ENCODE data around the gene SEC61A1. TPM values are rescaled to one million over a fixed set of nuclear protein-coding genes. Genes with fewer than 3 reads are reported as not detected.

Gene SEC61A1
- total and polyA plus RNA-seq, 4 donors, result 80.4 to 295 (median 147) TPM

DNA sequence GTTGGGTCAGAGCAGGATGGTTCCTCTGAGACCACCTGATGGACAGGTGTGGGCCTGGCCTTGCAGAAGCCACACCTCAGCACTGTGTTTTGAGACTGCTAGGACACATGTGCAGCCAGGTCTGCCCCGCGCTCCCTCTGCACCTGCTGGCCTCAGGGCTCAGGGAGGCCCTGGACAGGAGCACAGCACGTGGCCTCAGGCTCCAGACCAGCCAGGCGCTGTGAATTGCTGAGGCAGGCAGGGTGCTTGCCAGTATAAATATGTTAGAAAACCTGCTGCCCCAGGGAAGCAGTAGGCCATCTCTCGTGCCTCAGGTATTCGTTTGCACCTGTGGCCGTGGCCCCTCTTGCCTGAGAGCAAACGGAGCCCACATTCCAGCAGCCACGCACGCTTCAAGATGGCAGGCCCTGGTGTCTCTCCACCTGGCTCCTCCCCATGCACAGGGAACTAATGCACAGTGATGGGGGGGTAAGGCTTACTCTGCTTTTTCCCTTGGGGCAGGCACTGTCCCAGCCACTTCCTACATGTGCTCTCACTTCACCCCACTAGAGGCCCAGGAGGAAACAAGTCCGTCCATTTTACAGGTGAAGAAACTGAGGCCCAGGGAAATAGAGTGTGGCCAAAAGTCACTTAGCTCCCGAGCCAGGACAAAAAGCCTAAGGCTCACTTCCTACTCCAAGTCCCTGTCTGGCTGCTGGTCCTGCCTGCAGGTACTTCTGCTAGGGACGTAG is 20.4 kb downstream of the SEC61A1 start (continued):
- TF ChIP-seq TAF1 (conservative IDR thresholded peaks at IDR 0.05) (no peak), HNF4A (conservative IDR thresholded peaks at IDR 0.05) (peak; percentile 44 to 46), HNF4G (IDR thresholded peaks at IDR 0.05) (no peak), GABPA (IDR thresholded peaks at IDR 0.05 in 1 of 2, conservative IDR thresholded peaks at IDR 0.05 in 1 of 2) (no peak), NR2F2 (IDR thresholded peaks at IDR 0.05) (no peak), FOXA2 (IDR thresholded peaks at IDR 0.05) (no peak)
- TF ChIP-seq, protein P1, sequence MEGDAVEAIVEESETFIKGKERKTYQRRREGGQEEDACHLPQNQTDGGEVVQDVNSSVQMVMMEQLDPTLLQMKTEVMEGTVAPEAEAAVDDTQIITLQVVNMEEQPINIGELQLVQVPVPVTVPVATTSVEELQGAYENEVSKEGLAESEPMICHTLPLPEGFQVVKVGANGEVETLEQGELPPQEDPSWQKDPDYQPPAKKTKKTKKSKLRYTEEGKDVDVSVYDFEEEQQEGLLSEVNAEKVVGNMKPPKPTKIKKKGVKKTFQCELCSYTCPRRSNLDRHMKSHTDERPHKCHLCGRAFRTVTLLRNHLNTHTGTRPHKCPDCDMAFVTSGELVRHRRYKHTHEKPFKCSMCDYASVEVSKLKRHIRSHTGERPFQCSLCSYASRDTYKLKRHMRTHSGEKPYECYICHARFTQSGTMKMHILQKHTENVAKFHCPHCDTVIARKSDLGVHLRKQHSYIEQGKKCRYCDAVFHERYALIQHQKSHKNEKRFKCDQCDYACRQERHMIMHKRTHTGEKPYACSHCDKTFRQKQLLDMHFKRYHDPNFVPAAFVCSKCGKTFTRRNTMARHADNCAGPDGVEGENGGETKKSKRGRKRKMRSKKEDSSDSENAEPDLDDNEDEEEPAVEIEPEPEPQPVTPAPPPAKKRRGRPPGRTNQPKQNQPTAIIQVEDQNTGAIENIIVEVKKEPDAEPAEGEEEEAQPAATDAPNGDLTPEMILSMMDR (IDR thresholded peaks at IDR 0.05; ENCODE audit: low read depth, low read length, missing input control), result no peak

DNA sequence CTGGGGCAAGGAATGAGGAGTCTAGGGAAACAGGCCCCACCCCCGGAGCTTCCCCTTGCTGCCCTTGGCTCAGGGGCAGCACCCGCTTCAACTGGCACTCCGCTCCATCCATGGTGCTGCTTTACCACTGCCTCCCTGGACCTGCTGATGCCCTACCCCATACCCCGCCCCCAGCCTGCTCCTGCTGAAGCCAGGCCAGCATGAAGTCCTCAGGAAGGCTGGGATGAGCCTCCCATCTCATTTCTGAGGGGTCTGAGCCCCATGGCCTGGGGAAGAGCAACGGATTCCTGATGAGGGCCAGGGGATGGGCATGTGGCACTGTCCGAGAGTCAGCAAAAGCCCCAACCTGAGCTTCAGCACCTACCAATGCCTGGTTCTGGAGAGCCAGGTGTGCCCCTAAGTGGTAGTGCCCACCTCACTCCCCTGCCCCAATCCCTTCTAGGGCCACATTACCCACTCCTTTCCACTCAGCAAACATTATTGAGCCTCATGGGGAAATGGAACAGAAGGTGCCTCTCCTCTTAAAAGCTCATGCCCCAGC is 21.0 kb downstream of the SEC61A1 start:
- Histone ChIP-seq H3K27me3 (ENCODE audit: control insufficient read depth in 4 of 4, insufficient read depth in 4 of 4, low read length in 3 of 4) (no peaks in the 10 kb centered on the region), H3K36me3 (ENCODE audit: control insufficient read depth in 4 of 4, insufficient read depth in 3 of 4, low read depth in 1 of 4, low read length in 3 of 4) (peaks cover 14 to 34% (median 24%) of the 10 kb centered on the region in 4 donors), H3K9ac (ENCODE audit: low read depth in 1 of 2, low read length in 2 of 2) (no peak overlapping the region), H3K4me1 (ENCODE audit: control insufficient read depth in 4 of 4, insufficient read depth in 4 of 4, low read length in 3 of 4) (peaks cover 11 to 85% (median 64%) of the 10 kb centered on the region in 4 donors), H3K27ac (ENCODE audit: low read depth in 1 of 2, low read length in 2 of 2) (no peak overlapping the region), H3K9me3 (ENCODE audit: control insufficient read depth in 4 of 4, low read length in 3 of 4) (no peaks in the 10 kb centered on the region), H3K4me3 (ENCODE audit: low read depth in 1 of 3, low read length in 3 of 3) (no peak overlapping the region)
- WGBS, result 96% methylated on average over 6 of the region's 6 CpGs
- DNase-seq (ENCODE audit: low spot score), result no peak
- no peak for TF ChIP-seq FOXA1 (IDR thresholded peaks at IDR 0.05)
- TF ChIP-seq, protein P1 (IDR thresholded peaks at IDR 0.05; ENCODE audit: low read depth, low read length, missing input control), result no peak
- TF ChIP-seq RAD21 (IDR thresholded peaks at IDR 0.05), result no peak
- TF ChIP-seq EGR1 (IDR thresholded peaks at IDR 0.05; ENCODE audit: low read depth in 2 of 2), result no peak
- no peak for TF ChIP-seq GABPA (IDR thresholded peaks at IDR 0.05 in 1 of 2, conservative IDR thresholded peaks at IDR 0.05 in 1 of 2)
- TF ChIP-seq, protein P2, sequence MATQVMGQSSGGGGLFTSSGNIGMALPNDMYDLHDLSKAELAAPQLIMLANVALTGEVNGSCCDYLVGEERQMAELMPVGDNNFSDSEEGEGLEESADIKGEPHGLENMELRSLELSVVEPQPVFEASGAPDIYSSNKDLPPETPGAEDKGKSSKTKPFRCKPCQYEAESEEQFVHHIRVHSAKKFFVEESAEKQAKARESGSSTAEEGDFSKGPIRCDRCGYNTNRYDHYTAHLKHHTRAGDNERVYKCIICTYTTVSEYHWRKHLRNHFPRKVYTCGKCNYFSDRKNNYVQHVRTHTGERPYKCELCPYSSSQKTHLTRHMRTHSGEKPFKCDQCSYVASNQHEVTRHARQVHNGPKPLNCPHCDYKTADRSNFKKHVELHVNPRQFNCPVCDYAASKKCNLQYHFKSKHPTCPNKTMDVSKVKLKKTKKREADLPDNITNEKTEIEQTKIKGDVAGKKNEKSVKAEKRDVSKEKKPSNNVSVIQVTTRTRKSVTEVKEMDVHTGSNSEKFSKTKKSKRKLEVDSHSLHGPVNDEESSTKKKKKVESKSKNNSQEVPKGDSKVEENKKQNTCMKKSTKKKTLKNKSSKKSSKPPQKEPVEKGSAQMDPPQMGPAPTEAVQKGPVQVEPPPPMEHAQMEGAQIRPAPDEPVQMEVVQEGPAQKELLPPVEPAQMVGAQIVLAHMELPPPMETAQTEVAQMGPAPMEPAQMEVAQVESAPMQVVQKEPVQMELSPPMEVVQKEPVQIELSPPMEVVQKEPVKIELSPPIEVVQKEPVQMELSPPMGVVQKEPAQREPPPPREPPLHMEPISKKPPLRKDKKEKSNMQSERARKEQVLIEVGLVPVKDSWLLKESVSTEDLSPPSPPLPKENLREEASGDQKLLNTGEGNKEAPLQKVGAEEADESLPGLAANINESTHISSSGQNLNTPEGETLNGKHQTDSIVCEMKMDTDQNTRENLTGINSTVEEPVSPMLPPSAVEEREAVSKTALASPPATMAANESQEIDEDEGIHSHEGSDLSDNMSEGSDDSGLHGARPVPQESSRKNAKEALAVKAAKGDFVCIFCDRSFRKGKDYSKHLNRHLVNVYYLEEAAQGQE (IDR thresholded peaks at IDR 0.05), result no peak
- TF ChIP-seq RXRA (IDR thresholded peaks at IDR 0.05), result no peak
- TF ChIP-seq, protein P3, sequence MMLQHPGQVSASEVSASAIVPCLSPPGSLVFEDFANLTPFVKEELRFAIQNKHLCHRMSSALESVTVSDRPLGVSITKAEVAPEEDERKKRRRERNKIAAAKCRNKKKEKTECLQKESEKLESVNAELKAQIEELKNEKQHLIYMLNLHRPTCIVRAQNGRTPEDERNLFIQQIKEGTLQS (IDR thresholded peaks at IDR 0.05), result no peak
- TF ChIP-seq TAF1 (conservative IDR thresholded peaks at IDR 0.05), result no peak
- no peak for TF ChIP-seq YY1 (IDR thresholded peaks at IDR 0.05)
- TF ChIP-seq HNF4A (conservative IDR thresholded peaks at IDR 0.05), result no peak
- TF ChIP-seq, protein P4, sequence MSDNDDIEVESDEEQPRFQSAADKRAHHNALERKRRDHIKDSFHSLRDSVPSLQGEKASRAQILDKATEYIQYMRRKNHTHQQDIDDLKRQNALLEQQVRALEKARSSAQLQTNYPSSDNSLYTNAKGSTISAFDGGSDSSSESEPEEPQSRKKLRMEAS (IDR thresholded peaks at IDR 0.05), result no peak
- TF ChIP-seq FOXA2 (IDR thresholded peaks at IDR 0.05), result no peak
- TF ChIP-seq HNF4G (IDR thresholded peaks at IDR 0.05), result no peak
- no peak for TF ChIP-seq NR2F2 (IDR thresholded peaks at IDR 0.05)
